ENCODE results near the gene SPINK1. TPM values are rescaled to one million over a fixed set of nuclear protein-coding genes. Genes with fewer than 3 reads are reported as not detected.
A peak's percentile ranks its signal among the peaks of the same experiment; 100 is the strongest.

The SPINK1 gene
- total RNA-seq, 1 donor from 2014 or later = not detected

DNA sequence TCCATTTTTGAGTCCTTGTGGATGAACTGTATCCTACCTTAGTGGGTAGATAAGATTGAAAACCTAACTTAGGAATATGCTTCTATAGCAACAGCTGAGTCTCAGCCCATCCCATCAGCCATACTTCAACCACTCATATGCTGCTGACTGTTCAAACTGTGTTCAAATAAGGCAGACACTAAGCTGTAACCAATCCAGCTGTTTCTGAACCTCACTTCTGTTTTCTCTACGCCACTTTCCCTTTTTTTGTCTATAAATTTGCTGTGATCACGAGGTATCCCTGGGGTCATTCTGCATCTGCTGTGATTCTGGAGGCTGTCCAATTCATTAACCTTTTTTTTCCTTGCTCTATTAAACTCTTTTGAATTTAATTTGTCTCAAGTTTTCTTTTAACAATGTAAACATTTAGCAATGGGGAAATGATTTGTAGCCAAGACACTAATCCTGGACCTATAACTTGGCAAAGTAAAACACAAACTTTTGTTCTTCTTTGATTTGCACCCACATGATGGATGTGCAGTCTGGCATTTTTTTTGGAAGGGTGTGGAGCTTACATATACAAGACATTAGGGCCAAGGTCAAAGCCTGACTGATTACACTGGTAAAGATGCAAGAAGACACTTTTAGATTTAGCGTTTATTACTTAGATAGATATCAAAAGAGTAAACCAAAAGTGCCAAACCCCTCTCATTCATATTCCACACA, 32.1 kb upstream of the SPINK1 start:
- H3K4me3 ChIP-seq = no peak overlapping the region
- no peaks in the 10 kb centered on the region for H3K9me3 ChIP-seq
- intact Hi-C loops (cut with DNase I) = no loop called here
- no peak for DNase-seq
- H3K27me3 ChIP-seq = no peaks in the 10 kb centered on the region
- no peaks in the 10 kb centered on the region for H3K4me1 ChIP-seq
- no peak overlapping the region for H3K27ac ChIP-seq
- TF ChIP-seq, protein P1, sequence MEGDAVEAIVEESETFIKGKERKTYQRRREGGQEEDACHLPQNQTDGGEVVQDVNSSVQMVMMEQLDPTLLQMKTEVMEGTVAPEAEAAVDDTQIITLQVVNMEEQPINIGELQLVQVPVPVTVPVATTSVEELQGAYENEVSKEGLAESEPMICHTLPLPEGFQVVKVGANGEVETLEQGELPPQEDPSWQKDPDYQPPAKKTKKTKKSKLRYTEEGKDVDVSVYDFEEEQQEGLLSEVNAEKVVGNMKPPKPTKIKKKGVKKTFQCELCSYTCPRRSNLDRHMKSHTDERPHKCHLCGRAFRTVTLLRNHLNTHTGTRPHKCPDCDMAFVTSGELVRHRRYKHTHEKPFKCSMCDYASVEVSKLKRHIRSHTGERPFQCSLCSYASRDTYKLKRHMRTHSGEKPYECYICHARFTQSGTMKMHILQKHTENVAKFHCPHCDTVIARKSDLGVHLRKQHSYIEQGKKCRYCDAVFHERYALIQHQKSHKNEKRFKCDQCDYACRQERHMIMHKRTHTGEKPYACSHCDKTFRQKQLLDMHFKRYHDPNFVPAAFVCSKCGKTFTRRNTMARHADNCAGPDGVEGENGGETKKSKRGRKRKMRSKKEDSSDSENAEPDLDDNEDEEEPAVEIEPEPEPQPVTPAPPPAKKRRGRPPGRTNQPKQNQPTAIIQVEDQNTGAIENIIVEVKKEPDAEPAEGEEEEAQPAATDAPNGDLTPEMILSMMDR (IDR thresholded peaks at IDR 0.05) = no peak
- H3K36me3 ChIP-seq = no peaks in the 10 kb centered on the region
- ATAC-seq = no peak

DNA sequence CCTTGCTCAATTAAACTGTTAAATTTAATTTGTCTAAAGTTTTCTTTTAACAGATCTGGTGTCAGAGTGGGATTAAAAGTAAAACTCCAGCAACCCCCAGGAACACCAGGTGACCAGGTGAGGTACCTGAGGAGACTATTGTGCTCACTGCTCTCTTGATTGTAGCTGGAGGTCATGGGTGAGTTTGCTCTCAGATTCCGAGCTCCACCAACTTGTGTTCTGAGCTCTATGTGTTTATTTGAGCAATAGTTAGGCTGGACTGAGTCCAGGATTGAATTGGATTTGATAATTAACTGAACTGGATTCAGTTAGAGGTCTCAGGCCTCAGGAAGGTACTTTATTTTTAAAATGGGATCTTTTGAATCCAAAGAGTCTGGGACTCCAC, 29.2 kb upstream of the SPINK1 start:
- H3K4me3 ChIP-seq = no peak overlapping the region
- H3K4me1 ChIP-seq = no peaks in the 10 kb centered on the region
- no peaks in the 10 kb centered on the region for H3K36me3 ChIP-seq
- DNase-seq (no peak), ATAC-seq (no peak)
- intact Hi-C loops (cut with DNase I) = no loop called here
- H3K27me3 ChIP-seq = no peaks in the 10 kb centered on the region
- H3K27ac ChIP-seq = no peak overlapping the region
- no peaks in the 10 kb centered on the region for H3K9me3 ChIP-seq
- TF ChIP-seq, protein P1 (IDR thresholded peaks at IDR 0.05) = no peak

DNA sequence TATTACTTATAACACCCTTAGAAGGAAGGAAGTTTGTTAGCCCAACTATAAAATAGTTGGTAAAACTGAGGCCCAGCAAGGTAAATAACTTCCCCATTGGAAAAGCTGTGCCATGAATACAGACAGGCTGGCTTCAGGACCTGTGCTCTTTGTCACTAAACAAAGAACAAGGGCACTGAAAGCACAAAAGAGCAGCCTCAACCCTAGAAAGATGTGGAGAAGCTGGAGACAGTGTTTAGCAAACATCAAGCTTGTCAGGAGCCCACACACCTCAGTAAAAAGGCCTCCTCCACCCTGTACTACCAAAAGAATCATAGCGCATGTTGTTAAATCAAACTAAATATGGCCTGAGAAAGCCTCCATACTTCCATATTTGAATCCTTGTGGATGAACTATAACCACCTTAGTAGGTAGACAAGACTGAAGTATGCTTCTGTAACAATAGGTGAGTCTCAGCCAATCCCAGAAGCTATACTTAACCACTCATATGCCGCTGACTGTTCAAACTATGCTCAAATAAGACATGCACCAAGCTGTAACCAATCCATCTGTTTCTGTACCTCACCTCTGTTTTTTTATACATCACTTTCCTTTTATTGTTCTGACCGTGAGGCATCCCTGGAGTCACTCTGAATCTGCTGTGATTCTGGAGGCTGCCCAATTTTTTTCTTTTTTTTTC, 28.6 kb upstream of the SPINK1 start:
- H3K4me1 ChIP-seq = no peaks in the 10 kb centered on the region
- no peaks in the 10 kb centered on the region for H3K36me3 ChIP-seq
- H3K9me3 ChIP-seq = no peaks in the 10 kb centered on the region
- no peak overlapping the region for H3K27ac ChIP-seq
- intact Hi-C loops (cut with DNase I) = no loop called here
- no peak for ATAC-seq
- H3K4me3 ChIP-seq = no peak overlapping the region
- H3K27me3 ChIP-seq = no peaks in the 10 kb centered on the region
- DNase-seq = no peak
- TF ChIP-seq, protein P1 (IDR thresholded peaks at IDR 0.05) = no peak

DNA sequence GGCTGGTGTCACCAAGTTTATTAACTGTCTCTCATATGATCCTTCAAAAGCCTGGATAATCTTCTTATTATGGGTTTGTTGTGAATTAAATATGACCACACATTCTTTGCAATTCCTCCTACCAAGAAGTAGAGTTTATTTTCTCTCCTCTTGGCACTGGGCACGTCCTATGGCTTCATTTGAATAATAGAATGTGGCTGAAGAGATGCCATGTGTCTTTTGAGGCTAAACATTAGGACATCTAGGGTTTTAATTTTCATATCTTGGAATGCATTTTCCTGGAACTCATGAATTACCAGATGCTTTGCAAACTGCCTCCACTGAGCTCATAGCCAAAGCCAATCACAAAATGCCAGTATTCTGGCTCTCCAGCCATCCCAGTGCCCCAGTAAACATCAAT, 27.1 kb upstream of the SPINK1 start:
- intact Hi-C loops (cut with DNase I) = no loop called here
- H3K4me3 ChIP-seq = no peak overlapping the region
- H3K9me3 ChIP-seq = no peaks in the 10 kb centered on the region
- TF ChIP-seq, protein P1 (IDR thresholded peaks at IDR 0.05) = no peak
- H3K27me3 ChIP-seq = no peaks in the 10 kb centered on the region
- DNase-seq (no peak), ATAC-seq (no peak)
- H3K4me1 ChIP-seq = no peaks in the 10 kb centered on the region
- no peaks in the 10 kb centered on the region for H3K36me3 ChIP-seq
- no peak overlapping the region for H3K27ac ChIP-seq

DNA sequence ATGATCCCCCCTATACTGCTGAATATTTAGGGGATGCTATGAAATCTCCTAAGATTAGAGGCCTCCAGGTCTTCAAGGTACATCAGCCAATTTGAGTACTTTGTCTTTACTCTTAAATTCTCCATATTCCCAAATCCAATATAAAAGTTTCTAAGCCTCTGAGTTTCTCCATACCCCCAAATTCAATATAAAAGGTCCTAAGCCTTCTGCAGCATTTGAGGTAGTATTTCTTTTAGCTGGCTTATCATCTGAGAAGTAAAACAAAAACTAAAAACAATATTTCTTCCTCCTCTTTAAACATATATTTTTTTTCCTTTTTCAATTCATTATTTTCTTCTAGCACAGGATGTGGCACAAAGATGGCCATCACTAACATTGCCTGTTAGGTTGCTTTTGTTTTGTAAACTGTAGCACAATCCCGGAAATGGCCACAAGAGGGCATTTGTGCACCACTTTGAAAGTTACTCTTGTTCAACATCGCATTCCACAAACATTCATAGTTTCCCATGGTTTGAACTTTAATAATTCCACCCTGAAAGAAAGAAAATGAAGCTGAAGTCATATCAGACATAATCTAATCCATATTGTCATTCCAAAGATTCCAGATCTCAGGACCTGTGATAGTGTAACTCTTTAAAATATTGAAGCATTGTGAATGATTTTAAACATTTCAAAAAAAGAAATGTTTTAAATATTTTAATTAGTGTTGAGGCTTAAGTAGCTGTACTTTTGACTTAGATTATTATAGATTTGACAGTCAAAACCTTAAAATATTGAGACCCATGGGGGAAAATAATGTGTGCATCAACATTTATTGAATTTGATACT, 26.0 kb upstream of the SPINK1 start:
- intact Hi-C loops (cut with DNase I) = no loop called here
- Histone ChIP-seq H3K36me3 (no peaks in the 10 kb centered on the region), H3K4me3 (no peak overlapping the region), H3K27me3 (no peaks in the 10 kb centered on the region), H3K4me1 (no peaks in the 10 kb centered on the region), H3K9me3 (no peaks in the 10 kb centered on the region), H3K27ac (no peak overlapping the region)
- no peak for DNase-seq
- peak; percentile 84 for ATAC-seq
- TF ChIP-seq, protein P1 (IDR thresholded peaks at IDR 0.05) = peak; percentile 78

Data from upper lobe of right lung (tissue), 1 donor.